ENCODE measurements around the gene TMEM151B.
"Not testable (repeated sequence)": the region's sequence is repeated elsewhere in the genome, so short reads cannot be mapped to it uniquely, and the experiment has no call there.

- TF ChIP-seq, protein P1, sequence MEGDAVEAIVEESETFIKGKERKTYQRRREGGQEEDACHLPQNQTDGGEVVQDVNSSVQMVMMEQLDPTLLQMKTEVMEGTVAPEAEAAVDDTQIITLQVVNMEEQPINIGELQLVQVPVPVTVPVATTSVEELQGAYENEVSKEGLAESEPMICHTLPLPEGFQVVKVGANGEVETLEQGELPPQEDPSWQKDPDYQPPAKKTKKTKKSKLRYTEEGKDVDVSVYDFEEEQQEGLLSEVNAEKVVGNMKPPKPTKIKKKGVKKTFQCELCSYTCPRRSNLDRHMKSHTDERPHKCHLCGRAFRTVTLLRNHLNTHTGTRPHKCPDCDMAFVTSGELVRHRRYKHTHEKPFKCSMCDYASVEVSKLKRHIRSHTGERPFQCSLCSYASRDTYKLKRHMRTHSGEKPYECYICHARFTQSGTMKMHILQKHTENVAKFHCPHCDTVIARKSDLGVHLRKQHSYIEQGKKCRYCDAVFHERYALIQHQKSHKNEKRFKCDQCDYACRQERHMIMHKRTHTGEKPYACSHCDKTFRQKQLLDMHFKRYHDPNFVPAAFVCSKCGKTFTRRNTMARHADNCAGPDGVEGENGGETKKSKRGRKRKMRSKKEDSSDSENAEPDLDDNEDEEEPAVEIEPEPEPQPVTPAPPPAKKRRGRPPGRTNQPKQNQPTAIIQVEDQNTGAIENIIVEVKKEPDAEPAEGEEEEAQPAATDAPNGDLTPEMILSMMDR (IDR thresholded peaks at IDR 0.05): not testable (repeated sequence)
- TF ChIP-seq POLR2A (IDR thresholded peaks at IDR 0.05): not testable (repeated sequence)
These were observed 58.0 kb downstream of the TMEM151B start for GRCh38 chr6:44328203-44328602.
